GM12878 (cell line): ENCODE measurements around the gene CLPTM1L. TPM values are rescaled to one million over a fixed set of nuclear protein-coding genes. Genes with fewer than 3 reads are reported as not detected.

Experiments
- ATAC-seq: fragments of 200-7000 bp; cut with Tn5 transposase; 3 replicates; pipeline ENCODE4 v1.9.1; 2020; ENCODE audit warnings: mild to moderate bottlenecking, moderate library complexity
- BruUV-seq: library from RNA; stranded (reverse); fragments of 400-500 nt; replicated peaks from 2 replicates; lab custom pipeline; 2021; lab: Mats Ljungman, UMichigan
- CTCF ChIA-PET: fragments of 300-600 bp; sonication (Branson Sonifier 250); formaldehyde crosslinking; extraction: SDS; loops from one replicate; lab custom pipeline; 2021; ENCODE audit warnings: inconsistent platforms; lab: Yijun Ruan, JAX
- POLR2A ChIA-PET: fragments of 350-600 bp; formaldehyde crosslinking; extraction: SDS; loops from one replicate; lab custom pipeline; 2021; ENCODE audit warnings: inconsistent platforms; lab: Charles Lee
- RAD21 ChIA-PET: fragments of 300-600 bp; sonication (Branson Sonifier 250); formaldehyde crosslinking; loops from one replicate; lab custom pipeline; 2023; ENCODE audit warnings: antibody characterized with exemption; ENCODE audit not compliant: unreplicated experiment; lab: Charles Lee
- SMC1A ChIA-PET: fragments of 300-600 bp; sonication (Branson Sonifier 250); formaldehyde crosslinking; loops from one replicate; lab custom pipeline; 2023; ENCODE audit not compliant: unreplicated experiment, uncharacterized antibody; lab: Charles Lee
- DNase-seq: peaks from one replicate; pipeline ENCODE4 v3.0.0-alpha.2; 2011; ENCODE audit warnings: low read depth, low spot score
- FAIRE-seq: peaks from 3 replicates; lab custom pipeline; 2011; peaks lifted over from hg19 to GRCh38; lab: Jason Lieb, UNC
- H2AFZ ChIP-seq: 2 replicates; pipeline ENCODE4 v1.6.0; 2011; ENCODE audit warnings: low read depth, low read length, control low read depth; ENCODE audit not compliant: control insufficient read depth
- H3K27ac ChIP-seq: 2 replicates; pipeline ENCODE4 v1.5.1; 2011; ENCODE audit warnings: control low read depth; ENCODE audit not compliant: control insufficient read depth, insufficient read depth
- H3K27me3 ChIP-seq, 2 experiments: replicated peaks in 1 of 2; 2 replicates each; pipeline versions ENCODE4 v1.6.0 to v1.6.1; 2011; ENCODE audit warnings: low read length in 1 of 2; ENCODE audit not compliant: control insufficient read depth in 2 of 2, insufficient read depth in 2 of 2
- H3K36me3 ChIP-seq, 2 experiments: 2 replicates each; pipeline ENCODE4 v1.5.1; 2011; ENCODE audit warnings: low read length in 1 of 2; ENCODE audit not compliant: control insufficient read depth in 2 of 2, insufficient read depth in 2 of 2
- H3K4me1 ChIP-seq: 2 replicates; pipeline ENCODE4 v1.6.1; 2011; ENCODE audit warnings: mild to moderate bottlenecking, low read length, moderate library complexity, mixed read lengths; ENCODE audit not compliant: control insufficient read depth, insufficient read depth
- H3K4me2 ChIP-seq: 2 replicates; pipeline ENCODE4 v1.6.0; 2011; ENCODE audit warnings: control low read depth; ENCODE audit not compliant: control insufficient read depth, insufficient read depth
- H3K4me3 ChIP-seq: fragments of 200-600 bp; sonication (generic); 2 replicates; pipeline ENCODE4 v1.5.1; 2016
- H3K79me2 ChIP-seq: 2 replicates; pipeline ENCODE4 v1.6.0; 2011; ENCODE audit warnings: low read length; ENCODE audit not compliant: control insufficient read depth, insufficient read depth
- H3K9ac ChIP-seq: 2 replicates; pipeline ENCODE4 v1.8.0; 2011; ENCODE audit warnings: low read length, control low read depth, mixed read lengths; ENCODE audit not compliant: control insufficient read depth, insufficient read depth
- H3K9me3 ChIP-seq: replicated peaks from 3 replicates; pipeline ENCODE4 v1.5.1; 2011; ENCODE audit warnings: mild to moderate bottlenecking, low read length; ENCODE audit not compliant: control insufficient read depth, insufficient read depth
- H4K20me1 ChIP-seq: 2 replicates; pipeline ENCODE4 v1.6.0; 2011; ENCODE audit not compliant: control insufficient read depth, insufficient read depth
- BMI1 ChIP-seq: fragments of 450-650 bp; IDR thresholded peaks from 2 replicates; pipeline ENCODE4 v1.6.1; 2016; ENCODE audit warnings: mild to moderate bottlenecking, moderate library complexity, borderline replicate concordance
- BRCA1 ChIP-seq: IDR thresholded peaks from 2 replicates; pipeline ENCODE4 v1.6.1; 2011; ENCODE audit warnings: low read depth, low read length, improper control_type of control experiment
- HDGF ChIP-seq: fragments of 450-650 bp; IDR thresholded peaks from 2 replicates; pipeline ENCODE4 v1.6.1; 2016; ENCODE audit warnings: antibody characterized with exemption
- MYC ChIP-seq: IDR thresholded peaks from 2 replicates; pipeline ENCODE4 v1.6.1; 2011; ENCODE audit warnings: mild to moderate bottlenecking, low read length, moderate library complexity, inconsistent platforms; ENCODE audit not compliant: insufficient read depth, insufficient replicate concordance, insufficient read length, severe bottlenecking
- NBN ChIP-seq: fragments of 450-650 bp; IDR thresholded peaks from 2 replicates; pipeline ENCODE4 v1.6.1; 2016
- RELA ChIP-seq: fragments of 450-650 bp; IDR thresholded peaks from 2 replicates; pipeline ENCODE4 v1.8.0; 2014; ENCODE audit warnings: borderline replicate concordance; ENCODE audit not compliant: partially characterized antibody
- SREBF1 ChIP-seq: IDR thresholded peaks from 2 replicates; pipeline ENCODE4 v1.6.1; 2012; ENCODE audit warnings: mild to moderate bottlenecking, low read length
- SREBF2 ChIP-seq: IDR thresholded peaks from 2 replicates; pipeline ENCODE4 v1.6.1; 2012; ENCODE audit warnings: mild to moderate bottlenecking, low read length
- SUZ12 ChIP-seq: fragments of 200-600 bp; sonication (generic); IDR thresholded peaks from one replicate; pipeline ENCODE4 v1.6.1; 2018; ENCODE audit warnings: antibody characterized with exemption, mild to moderate bottlenecking; ENCODE audit not compliant: unreplicated experiment
- TAF1 ChIP-seq: IDR thresholded peaks from 2 replicates; pipeline ENCODE4 v1.6.1; 2011; ENCODE audit warnings: mild to moderate bottlenecking, low read depth, low read length, borderline replicate concordance
- ZNF24 ChIP-seq: fragments of 450-650 bp; IDR thresholded peaks from 2 replicates; pipeline ENCODE4 v1.6.1; 2017; ENCODE audit warnings: antibody characterized with exemption, mild to moderate bottlenecking
- WGBS: methylation state at CpG from one replicate; pipeline ENCODE4 v1.1.6; 2016; ENCODE audit warnings: low lambda C conversion rate; ENCODE audit not compliant: insufficient replicate concordance, insufficient coverage; ENCODE audit errors: missing lambda C conversion rate; 5-methylcytosine and 5-hydroxymethylcytosine counted together
- in situ Hi-C: fragments of 300-500 bp; cut with MboI; formaldehyde crosslinking; loops from 9 replicates; pipeline ENCODE4 v1.14.3; 2018; ENCODE audit warnings: mixed read lengths
- intact Hi-C: fragments of 100-400 bp; cut with micrococcal nuclease; formaldehyde crosslinking; loops from one replicate; pipeline ENCODE4 v1.14.2; 2022; ENCODE audit not compliant: unreplicated experiment
- polyA plus RNA-seq, 11 experiments: library from polyadenylated mRNA; depleted of rRNA in 4 of 11; unstranded in 6 of 11; stranded (reverse) in 5 of 11; fragments of >200 nt; fragmentation: Nextera tagmentation in 4 of 11; fragmentation: Illumina TruSeq in 1 of 11; extraction: Ambion mirVana in 4 of 11; extraction: Trizol in 1 of 11; gene quantifications; 1 replicate in 1 of 11; 2 replicates in 10 of 11; pipeline versions ENCODE4 v1.2.1 to v1.2.3, GENCODE V29; 2011 to 2016; ENCODE audit warnings: inconsistent platforms in 2 of 11, missing spikeins in 2 of 11, low read depth in 1 of 11
- total RNA-seq, 4 experiments: library from RNA; depleted of rRNA in 3 of 4; stranded (reverse); fragments of >200 nt in 3 of 4; fragmentation: Illumina TruSeq in 1 of 4; extraction: Trizol in 1 of 4; gene quantifications; 2 replicates each; pipeline versions ENCODE4 v1.2.1 to v1.2.3, GENCODE V29; 2013 to 2021
- TF ChIP-seq, protein P1 (sequence below): fragments of 450-650 bp; formaldehyde crosslinking; IDR thresholded peaks from 2 replicates; pipeline ENCODE4 v1.5.0; 2022; ENCODE audit warnings: mild to moderate bottlenecking, missing genetic modification characterization
- TF ChIP-seq, protein P2 (sequence below): fragments of 450-650 bp; IDR thresholded peaks from 2 replicates; pipeline ENCODE4 v1.6.1; 2017; ENCODE audit warnings: mild to moderate bottlenecking, moderate library complexity

CLPTM1L gene
- total and polyA plus RNA-seq, 10 of the 15 experiments (the other 5 are each of a cell fraction or from before 2014, with no cell fraction given) = 2.9 to 278 (median 135) TPM

DNA sequence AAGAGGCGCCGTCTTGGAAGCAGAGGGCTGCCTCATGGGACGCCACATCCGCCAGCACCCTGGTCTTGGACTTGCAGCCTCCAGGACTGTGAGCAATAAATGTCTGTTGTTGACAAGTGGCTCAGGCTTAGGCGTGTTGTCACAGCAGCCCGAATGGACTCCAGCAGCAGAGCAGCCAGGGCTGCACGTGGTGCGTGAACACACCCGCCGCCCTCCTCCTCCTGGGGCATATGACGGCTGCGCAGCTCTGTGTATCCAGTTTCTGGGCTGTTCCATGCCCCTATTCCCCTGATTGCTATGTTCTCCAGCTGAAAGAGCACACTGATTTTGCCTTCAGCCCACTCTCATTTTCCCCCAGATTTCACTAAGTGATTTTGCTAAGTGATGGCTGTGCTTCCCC, 36.0 kb upstream of the CLPTM1L start:
- Histone ChIP-seq H3K4me2 (no peak overlapping the region; the same call in 1 of the 2 replicates), H3K4me1 (peaks cover 4% of the 10 kb centered on the region; the same call in 1 of the 2 replicates), H3K79me2 (no peaks in the 10 kb centered on the region), H4K20me1 (no peaks in the 10 kb centered on the region), H3K27me3 (peaks cover 1 to 2% of the 10 kb centered on the region in 2 experiments; a peak in 2 of 4 replicates), H3K4me3 (no peak overlapping the region), H3K9ac (no peak overlapping the region), H3K27ac (no peak overlapping the region), H2AFZ (no peak overlapping the region), H3K36me3 (no peaks in the 10 kb centered on the region), H3K9me3 (peaks cover 1% of the 10 kb centered on the region; the same call in 1 of the 3 replicates)
- 79% methylated on average over 12 of the region's 12 CpGs for WGBS
- FAIRE-seq = no peak
- intact Hi-C loops (loop anchor here (1.0 kb wide), 1 partner anchor 260 kb away; no protein-coding TSS in a partner anchor), in situ Hi-C loops (no loop called here)
- ATAC-seq = no peak
- POLR2A ChIA-PET = no interaction called here
- no TSS peak for BruUV-seq
- no peak for DNase-seq
- TF ChIP-seq BRCA1 (no peak), HDGF (no peak), ZNF24 (no peak), TAF1 (no peak), NBN (no peak), MYC (no peak), SREBF2 (no peak), RELA (no peak), SREBF1 (no peak), BMI1 (no peak), SUZ12 (no peak)
- TF ChIP-seq, protein P1, sequence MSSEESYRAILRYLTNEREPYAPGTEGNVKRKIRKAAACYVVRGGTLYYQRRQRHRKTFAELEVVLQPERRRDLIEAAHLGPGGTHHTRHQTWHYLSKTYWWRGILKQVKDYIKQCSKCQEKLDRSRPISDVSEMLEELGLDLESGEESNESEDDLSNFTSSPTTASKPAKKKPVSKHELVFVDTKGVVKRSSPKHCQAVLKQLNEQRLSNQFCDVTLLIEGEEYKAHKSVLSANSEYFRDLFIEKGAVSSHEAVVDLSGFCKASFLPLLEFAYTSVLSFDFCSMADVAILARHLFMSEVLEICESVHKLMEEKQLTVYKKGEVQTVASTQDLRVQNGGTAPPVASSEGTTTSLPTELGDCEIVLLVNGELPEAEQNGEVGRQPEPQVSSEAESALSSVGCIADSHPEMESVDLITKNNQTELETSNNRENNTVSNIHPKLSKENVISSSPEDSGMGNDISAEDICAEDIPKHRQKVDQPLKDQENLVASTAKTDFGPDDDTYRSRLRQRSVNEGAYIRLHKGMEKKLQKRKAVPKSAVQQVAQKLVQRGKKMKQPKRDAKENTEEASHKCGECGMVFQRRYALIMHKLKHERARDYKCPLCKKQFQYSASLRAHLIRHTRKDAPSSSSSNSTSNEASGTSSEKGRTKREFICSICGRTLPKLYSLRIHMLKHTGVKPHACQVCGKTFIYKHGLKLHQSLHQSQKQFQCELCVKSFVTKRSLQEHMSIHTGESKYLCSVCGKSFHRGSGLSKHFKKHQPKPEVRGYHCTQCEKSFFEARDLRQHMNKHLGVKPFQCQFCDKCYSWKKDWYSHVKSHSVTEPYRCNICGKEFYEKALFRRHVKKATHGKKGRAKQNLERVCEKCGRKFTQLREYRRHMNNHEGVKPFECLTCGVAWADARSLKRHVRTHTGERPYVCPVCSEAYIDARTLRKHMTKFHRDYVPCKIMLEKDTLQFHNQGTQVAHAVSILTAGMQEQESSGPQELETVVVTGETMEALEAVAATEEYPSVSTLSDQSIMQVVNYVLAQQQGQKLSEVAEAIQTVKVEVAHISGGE (CRISPR knock-in tag) = no peak
- TF ChIP-seq, protein P2, sequence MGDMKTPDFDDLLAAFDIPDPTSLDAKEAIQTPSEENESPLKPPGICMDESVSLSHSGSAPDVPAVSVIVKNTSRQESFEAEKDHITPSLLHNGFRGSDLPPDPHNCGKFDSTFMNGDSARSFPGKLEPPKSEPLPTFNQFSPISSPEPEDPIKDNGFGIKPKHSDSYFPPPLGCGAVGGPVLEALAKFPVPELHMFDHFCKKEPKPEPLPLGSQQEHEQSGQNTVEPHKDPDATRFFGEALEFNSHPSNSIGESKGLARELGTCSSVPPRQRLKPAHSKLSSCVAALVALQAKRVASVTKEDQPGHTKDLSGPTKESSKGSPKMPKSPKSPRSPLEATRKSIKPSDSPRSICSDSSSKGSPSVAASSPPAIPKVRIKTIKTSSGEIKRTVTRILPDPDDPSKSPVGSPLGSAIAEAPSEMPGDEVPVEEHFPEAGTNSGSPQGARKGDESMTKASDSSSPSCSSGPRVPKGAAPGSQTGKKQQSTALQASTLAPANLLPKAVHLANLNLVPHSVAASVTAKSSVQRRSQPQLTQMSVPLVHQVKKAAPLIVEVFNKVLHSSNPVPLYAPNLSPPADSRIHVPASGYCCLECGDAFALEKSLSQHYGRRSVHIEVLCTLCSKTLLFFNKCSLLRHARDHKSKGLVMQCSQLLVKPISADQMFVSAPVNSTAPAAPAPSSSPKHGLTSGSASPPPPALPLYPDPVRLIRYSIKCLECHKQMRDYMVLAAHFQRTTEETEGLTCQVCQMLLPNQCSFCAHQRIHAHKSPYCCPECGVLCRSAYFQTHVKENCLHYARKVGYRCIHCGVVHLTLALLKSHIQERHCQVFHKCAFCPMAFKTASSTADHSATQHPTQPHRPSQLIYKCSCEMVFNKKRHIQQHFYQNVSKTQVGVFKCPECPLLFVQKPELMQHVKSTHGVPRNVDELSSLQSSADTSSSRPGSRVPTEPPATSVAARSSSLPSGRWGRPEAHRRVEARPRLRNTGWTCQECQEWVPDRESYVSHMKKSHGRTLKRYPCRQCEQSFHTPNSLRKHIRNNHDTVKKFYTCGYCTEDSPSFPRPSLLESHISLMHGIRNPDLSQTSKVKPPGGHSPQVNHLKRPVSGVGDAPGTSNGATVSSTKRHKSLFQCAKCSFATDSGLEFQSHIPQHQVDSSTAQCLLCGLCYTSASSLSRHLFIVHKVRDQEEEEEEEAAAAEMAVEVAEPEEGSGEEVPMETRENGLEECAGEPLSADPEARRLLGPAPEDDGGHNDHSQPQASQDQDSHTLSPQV = no peak
- CTCF ChIA-PET = interaction anchor here (1.3 to 1.6 kb wide), 2 partner anchors 261 to 264 kb away, joined by 4 to 6 read pairs; no protein-coding TSS in a partner anchor
- SMC1A ChIA-PET = no interaction called here
- RAD21 ChIA-PET = interaction anchor here (0.6 kb wide), 1 partner anchor 10 kb away, joined by 3 read pairs; no protein-coding TSS in a partner anchor
